ENCODE data around the gene STK32A.

Gene STK32A

GRCh38 chr5:147418613-147419012 lies 183.8 kb downstream of the STK32A start:
- DNase-seq (ENCODE audit: low read depth in 3 of 3): no peak

DNA sequence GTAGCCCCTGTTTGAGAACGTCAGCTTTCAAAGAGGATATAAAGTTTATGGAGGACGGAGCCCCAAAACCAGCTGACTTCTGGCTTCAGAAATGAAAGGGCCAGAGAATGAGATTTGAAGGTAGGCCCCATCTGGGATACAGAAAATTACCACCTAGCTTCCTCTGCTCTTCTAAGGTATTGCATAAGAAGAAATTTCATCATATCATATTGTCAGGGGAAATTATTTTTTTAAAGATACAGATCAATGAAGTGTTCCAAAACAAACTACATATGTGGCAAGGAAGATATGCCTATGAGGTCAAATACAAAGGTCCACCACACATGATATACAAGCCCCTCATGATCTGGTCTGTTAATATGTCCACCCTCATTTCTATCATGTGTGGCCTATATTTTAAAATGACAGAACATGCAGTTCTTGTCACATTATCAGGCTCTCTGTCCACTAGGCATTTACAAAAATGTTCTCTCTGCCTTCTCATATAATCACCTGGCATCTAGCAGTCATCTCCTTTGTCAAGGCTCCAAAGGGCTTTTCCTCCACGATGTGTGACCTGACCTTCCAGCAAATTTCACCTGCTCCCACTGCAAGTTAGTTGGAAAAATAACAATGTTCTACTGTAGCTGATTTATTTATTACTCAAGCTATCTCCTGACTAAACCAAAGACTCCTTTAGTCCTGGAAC lies 192.0 kb downstream of the STK32A start:
- DNase-seq (ENCODE audit: low read depth in 3 of 3): no peak

DNA sequence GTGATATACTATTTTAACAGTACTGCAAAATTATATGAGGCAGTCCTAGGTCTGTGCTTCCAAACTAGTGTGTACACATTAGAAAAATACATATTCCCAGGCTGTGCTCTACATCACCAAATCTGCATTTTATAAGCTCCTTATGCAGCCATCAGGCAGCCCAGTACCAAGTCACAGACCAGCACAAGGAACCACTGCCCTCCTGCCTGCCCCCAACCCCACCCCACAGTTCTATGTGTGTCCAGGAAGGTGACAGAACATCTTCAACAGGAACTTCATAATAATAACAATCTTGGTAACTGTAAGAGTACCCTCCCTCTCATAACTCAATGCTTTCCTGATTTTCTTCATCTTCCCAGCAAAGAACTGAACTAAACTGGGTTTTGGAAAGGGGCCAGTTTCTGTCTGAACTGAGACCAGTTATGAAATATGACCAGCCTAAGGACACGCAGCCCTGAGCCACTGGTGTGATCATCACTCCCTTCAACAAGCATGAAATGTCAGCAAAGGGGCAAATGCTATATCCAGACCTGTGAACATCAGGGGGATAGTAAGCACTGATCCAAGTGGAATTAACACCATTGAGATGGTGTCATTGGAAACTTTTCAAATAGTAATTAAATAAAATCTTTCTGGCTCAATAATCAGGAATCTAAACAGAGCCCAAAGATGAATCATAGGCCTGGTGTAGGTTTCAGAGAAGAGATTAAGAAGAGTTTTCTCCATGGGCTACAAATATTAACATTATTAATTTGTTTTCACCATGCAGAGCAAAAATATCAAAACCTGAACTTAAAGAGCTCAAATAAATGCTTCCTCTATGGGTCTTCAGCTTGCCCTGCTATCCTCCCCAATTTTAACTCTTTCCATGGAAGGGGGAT lies 192.9 kb downstream of the STK32A start:
- DNase-seq (ENCODE audit: low read depth in 3 of 3): no peak

- DNase-seq (ENCODE audit: low read depth in 3 of 3): no peak
These were observed 195.8 kb downstream of the STK32A start for GRCh38 chr5:147430628-147431027.

GRCh38 chr5:147431586-147431985 lies 196.8 kb downstream of the STK32A start:
- DNase-seq (ENCODE audit: low read depth in 3 of 3): no peak

- no peak for DNase-seq (ENCODE audit: low read depth in 3 of 3)
These were observed 197.5 kb downstream of the STK32A start for GRCh38 chr5:147432323-147432722.

DNA sequence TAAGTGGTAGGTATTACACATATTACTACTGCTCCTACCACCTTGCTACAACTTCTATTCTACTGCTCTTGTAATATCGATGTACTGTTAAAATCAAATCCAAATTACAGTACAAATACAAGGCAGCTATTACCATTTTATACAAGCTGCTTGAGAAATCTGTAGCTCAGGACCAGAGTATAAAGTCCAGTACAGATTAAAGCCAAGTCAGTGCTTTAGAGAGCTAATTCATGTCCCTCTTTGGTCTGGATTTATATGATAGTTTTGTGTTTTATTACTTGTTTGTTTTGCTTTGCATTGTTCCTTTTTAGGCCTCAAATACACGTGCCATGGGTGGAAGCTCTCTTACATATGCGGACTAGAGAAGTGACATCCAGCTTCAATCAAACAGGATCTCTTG lies 199.2 kb downstream of the STK32A start:
- no peak for DNase-seq (ENCODE audit: low read depth in 3 of 3)

DNA sequence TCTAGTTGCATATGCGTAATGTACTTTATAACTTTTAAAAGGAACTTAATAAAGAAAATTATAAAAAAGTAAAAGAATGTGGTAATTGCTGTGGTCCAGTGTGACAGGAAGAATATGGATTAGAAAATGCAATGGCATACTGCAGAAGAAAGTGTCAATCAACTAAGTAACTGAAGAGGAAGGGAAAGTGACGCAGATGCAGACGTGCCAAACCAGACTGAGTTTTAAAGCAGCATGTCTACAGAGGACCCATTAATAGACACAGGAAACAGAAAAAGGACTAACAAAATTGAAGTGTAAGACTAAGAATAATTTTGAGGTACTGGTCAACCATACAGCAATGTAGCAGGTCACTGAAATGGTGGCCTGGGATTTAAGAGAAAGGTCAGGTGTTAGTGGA lies 201.8 kb downstream of the STK32A start:
- DNase-seq (ENCODE audit: low read depth in 3 of 3): no peak

GRCh38 chr5:147437161-147437596 lies 202.4 kb downstream of the STK32A start:
- DNase-seq (ENCODE audit: low read depth in 3 of 3): no peak

All from stimulated activated CD4-positive, alpha-beta T cell treated with anti-CD3 and anti-CD28 coated beads, TNF-alpha, amount 100 ng/mL, for 24 hours (primary cell).